Germinal center (tissue), 1 donor: Measurements from ENCODE around the gene TTLL12.

Source experiments
- DNase-seq: peaks from one replicate; pipeline ENCODE4 v3.0.0; 2012; ENCODE audit warnings: mixed read lengths, low spot score

The TTLL12 gene

GRCh38 chr22:43172191-43172590, 14.7 kb downstream of the TTLL12 start:
- no peak for DNase-seq

- no peak for DNase-seq
These were observed 15.3 kb downstream of the TTLL12 start for GRCh38 chr22:43171607-43172006.

- no peak for DNase-seq
These were observed 15.9 kb downstream of the TTLL12 start for GRCh38 chr22:43171019-43171491.

GRCh38 chr22:43170131-43170480, 16.8 kb downstream of the TTLL12 start:
- DNase-seq = no peak

DNA sequence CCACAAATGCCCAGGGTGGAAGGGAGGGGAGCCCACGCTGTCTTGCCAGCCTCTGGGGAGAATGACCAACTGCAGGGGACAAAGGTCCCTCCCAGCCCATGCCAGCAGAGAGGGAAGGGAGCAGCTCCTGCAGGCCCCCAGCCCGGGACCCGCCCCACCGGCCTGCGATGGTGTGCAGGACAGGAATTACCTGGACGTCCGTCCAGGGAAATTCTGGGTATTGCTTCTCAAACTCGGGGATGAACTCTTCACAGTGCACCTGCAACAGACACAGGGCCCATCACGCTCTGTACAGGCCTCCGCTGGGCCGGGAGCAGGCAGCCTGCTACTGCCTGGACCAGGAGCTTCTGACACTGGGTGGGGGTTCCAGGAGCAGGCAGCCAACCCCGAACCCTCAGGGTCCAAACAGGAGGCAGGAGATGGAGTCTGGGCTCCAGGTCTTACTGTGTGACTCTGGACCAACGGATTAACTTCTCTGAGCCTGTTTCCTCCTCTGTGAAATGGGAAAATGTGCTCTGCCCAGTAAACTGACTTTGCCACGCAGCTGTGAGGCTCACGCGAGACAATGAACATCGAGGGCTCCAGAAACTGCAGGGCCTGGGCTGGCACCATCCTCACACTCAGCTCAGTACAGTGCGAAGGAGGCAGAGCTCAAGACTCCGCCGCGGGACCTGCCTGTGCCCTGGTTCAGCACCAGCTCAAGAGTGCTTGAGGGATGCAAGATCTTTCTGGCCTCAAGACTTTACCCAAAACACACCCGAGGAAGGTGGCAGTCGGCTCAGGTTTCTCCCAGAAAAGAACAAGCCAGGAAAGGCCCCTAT, 17.4 kb downstream of the TTLL12 start:
- no peak for DNase-seq

- no peak for DNase-seq
These were observed 18.2 kb downstream of the TTLL12 start for GRCh38 chr22:43168471-43169309.

GRCh38 chr22:43167001-43167589, 19.8 kb downstream of the TTLL12 start:
- no peak for DNase-seq

DNA sequence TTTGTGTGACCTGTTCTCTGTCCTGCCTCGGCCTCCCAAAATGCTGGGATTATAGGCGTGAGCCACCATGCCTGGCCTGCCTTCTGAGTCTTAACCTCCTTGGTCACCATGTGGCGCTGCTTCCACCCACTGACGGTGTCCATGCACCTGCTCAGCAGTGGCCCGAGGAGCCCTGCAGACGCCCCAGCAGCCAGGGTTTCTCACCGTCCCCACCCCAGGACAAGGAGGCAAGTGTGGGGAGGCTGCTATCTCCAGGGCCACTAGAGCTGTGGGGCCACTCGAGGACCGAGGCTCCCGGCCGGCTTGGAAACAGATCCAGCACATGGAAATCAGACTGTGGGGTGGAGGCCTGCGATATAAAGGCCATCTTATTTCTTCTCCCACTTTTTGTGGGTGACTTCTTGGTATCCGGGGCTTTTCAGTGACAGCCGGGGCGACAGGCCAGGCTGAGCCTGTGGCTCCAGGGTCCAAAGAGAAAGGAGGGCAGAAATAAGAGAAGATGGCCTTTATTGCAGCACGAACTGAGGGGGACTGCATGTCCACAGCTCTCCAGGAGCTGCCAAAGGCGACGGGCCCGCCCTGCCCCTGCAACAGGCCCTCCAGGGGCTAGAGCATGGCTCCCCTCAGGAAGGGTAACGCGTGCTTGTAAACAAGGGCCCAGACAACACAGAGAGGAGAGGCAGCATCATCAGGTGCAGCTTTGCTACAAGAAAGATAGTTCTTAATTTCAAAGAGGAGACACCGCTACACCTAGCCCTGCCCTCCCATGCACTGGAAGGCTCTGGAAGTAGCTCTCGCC, 20.6 kb downstream of the TTLL12 start:
- DNase-seq = no peak

GRCh38 chr22:43164636-43165035, 22.3 kb downstream of the TTLL12 start:
- no peak for DNase-seq

- DNase-seq = no peak
These were observed 23.6 kb downstream of the TTLL12 start for GRCh38 chr22:43163241-43163795.

DNA sequence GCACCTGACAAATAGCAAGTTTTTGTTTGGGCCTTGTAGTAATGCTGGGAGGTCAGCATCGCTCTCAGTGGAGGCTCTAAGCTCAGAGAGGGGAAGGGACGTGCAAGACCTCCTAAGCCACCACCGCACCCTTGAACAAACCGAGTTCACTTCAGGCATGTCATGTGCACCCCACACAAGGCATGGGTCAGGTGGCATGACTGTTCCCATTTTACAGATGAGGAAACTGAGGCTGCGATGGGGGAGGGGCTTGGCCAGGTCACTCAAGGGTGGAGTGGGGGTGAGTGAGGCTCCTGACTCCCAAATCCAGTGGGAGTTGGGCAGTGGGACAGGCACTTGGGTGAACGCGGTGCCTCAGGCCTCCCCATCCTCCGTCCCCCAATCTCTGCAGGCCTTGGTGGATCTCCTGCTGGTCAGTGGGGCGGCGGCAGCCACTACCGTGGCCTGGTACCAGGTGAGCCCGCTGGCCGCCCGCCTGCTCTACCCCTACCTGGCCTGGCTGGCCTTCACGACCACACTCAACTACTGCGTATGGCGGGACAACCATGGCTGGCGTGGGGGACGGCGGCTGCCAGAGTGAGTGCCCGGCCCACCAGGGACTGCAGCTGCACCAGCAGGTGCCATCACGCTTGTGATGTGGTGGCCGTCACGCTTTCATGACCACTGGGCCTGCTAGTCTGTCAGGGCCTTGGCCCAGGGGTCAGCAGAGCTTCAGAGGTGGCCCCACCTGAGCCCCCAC, 24.4 kb downstream of the TTLL12 start:
- DNase-seq = no peak

DNA sequence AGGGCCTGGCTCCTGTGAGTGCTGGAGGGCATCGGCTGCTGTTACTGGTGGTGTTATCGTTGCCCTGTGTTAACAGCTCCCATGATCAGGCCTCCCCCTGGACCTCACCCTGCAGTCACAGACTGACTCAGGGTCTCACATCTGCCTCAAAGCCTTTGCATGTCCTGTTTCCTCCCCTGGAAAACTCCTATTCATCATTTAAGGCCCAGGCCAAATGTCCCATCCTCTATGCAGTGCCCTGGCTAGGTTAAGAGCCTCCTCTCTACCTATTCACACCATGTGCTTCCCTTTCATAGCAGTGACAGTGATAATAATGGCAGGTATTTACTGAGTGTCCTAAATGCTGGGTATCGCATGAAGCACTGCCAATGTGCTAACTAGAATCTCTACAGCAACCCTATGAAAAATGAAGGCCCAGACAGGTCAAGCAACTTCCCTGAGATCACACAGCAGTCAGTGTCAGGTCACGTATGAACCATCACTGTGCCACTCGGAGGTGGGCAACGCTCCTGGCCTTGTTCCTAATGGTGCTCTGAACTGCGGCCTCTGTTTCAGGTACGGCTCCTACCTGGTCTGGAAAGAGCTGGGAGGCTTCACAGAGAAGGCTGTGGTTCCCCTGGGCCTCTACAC, 26.3 kb downstream of the TTLL12 start:
- no peak for DNase-seq

DNA sequence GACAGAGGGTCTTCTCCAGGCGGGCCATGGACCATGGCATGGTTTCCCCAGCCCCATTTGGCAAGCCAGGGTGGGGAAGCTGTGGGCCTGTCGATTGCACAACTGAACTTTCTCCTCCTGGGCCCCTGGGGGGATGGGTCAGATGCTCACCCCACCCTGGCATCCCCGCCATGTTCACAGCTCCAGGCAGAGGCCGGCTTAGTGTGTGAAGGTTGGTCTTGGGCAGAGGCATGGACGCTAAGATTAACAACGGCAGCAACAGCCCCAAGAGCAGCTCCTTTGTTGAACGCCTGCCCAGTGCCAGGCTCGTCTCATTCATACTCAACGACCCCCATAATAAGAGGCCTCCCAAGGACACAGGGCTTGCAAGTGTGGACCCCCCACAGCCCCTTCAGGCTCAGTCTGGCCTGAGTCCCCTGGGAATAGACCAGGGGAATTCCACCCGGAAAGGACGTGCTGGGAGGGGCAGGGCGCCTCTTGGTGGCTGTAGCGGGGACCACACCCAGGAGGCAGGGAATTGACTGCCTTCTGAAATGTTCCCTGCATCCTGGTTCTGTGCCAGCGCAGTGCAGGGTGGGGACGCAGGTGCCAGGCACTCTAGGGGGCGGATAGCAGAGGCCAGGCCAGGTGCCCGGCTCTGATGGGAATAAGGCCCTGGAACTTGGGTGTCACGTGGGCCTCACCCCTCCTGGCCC, 27.3 kb downstream of the TTLL12 start:
- no peak for DNase-seq

GRCh38 chr22:43158778-43159483, 28.0 kb downstream of the TTLL12 start:
- no peak for DNase-seq

DNA sequence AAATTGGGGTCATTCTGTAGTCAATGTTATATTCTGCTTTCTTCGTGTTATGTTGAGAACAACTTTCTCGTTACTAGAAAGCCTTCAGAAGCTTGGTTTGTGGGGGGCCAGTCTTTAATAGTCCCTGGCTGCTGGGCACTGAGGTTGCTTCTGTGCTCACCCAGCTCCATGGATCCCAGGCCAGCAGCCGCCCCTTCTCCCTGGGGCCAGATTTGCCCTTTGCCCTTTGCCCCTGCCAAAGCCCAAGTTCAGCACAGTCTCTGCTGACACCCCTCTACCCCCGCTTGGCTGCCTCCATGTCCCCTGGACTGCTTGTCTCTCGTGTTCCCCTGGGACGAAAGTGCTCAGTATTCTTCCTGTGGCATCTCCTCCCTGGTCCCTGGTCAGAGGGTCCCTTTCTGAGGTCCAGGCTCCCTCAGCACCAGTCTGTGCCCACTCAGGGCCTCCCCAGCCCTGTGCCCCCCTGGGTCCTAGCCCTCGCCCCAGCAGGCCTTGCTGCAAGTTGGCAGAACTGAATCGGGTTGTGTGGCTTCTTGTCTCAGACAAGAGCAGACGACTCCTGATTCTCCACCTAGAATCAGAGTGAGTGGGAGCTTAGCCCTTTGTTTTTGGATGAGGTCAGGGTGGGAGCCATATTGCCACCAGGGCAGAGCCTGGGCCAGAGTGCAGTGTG, 28.9 kb downstream of the TTLL12 start:
- no peak for DNase-seq

GRCh38 chr22:43156413-43156812, 30.5 kb downstream of the TTLL12 start:
- no peak for DNase-seq

DNA sequence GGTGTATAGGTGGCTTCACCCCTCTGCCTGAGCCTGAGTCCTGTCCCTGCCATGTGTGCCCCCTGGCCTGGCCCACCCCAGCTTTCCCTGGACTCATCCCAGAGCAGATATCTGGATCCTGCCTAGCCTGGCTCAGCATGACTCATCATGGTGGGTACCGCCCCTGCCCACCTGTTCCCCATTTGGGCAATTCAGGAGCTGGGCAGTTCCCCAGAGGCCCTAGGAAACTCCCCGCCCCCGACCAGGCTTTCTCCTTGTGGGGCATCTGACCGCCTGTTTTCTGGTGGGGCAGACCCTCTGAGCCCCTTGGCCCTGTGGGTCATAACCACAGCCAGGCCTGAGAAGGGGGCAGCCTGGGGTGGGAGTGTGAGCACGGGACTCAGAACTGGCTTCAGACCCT, 31.1 kb downstream of the TTLL12 start:
- no peak for DNase-seq

- DNase-seq = no peak
These were observed 31.9 kb downstream of the TTLL12 start for GRCh38 chr22:43154887-43155536.
